ENCODE measurements around the gene SBF2.
"Not testable (repeated sequence)": the region's sequence is repeated elsewhere in the genome, so short reads cannot be mapped to it uniquely, and the experiment has no call there.

- TF ChIP-seq, protein P1, sequence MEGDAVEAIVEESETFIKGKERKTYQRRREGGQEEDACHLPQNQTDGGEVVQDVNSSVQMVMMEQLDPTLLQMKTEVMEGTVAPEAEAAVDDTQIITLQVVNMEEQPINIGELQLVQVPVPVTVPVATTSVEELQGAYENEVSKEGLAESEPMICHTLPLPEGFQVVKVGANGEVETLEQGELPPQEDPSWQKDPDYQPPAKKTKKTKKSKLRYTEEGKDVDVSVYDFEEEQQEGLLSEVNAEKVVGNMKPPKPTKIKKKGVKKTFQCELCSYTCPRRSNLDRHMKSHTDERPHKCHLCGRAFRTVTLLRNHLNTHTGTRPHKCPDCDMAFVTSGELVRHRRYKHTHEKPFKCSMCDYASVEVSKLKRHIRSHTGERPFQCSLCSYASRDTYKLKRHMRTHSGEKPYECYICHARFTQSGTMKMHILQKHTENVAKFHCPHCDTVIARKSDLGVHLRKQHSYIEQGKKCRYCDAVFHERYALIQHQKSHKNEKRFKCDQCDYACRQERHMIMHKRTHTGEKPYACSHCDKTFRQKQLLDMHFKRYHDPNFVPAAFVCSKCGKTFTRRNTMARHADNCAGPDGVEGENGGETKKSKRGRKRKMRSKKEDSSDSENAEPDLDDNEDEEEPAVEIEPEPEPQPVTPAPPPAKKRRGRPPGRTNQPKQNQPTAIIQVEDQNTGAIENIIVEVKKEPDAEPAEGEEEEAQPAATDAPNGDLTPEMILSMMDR (IDR thresholded peaks at IDR 0.05; ENCODE audit: borderline replicate concordance, extremely low read depth, low read length, poor library complexity, severe bottlenecking): not testable (repeated sequence)
- TF ChIP-seq EZH2 (IDR thresholded peaks at IDR 0.05; ENCODE audit: borderline replicate concordance, low read depth, low read length, severe bottlenecking): not testable (repeated sequence)
Measured at GRCh38 chr11:10134226-10134625, 159.8 kb downstream of the SBF2 start.
